CD14-positive monocyte (primary cell): Measurements from ENCODE around the gene NEMP2. TPM values are rescaled to one million over a fixed set of nuclear protein-coding genes. Genes with fewer than 3 reads are reported as not detected.
A peak's percentile ranks its signal among the peaks of the same experiment; 100 is the strongest.

ENCODE experiments used
- DNase-seq, 3 donors: peaks; one replicate each; pipeline ENCODE4 v3.0.0-alpha.2; 2011 to 2022
- H2AFZ ChIP-seq: 2 replicates; pipeline ENCODE4 v1.6.0; 2012; ENCODE audit warnings: mild to moderate bottlenecking, low read depth, low read length, inconsistent platforms; ENCODE audit not compliant: insufficient read depth, poor library complexity, severe bottlenecking
- H3K27ac ChIP-seq, 2 donors: 1 replicate in 1 of 2; 2 replicates in 1 of 2; pipeline ENCODE4 v1.5.1; 2012 to 2013; ENCODE audit warnings: low read length in 2 of 2, control low read depth in 1 of 2, inconsistent platforms in 1 of 2, low read depth in 1 of 2, mild to moderate bottlenecking in 1 of 2
- H3K27me3 ChIP-seq, 2 donors: one replicate each; pipeline versions ENCODE4 v1.6.0 to v1.6.1; 2011 to 2013; ENCODE audit warnings: low read length in 2 of 2; ENCODE audit not compliant: control insufficient read depth in 2 of 2, insufficient read depth in 2 of 2
- H3K36me3 ChIP-seq, 2 donors: replicated peaks in 1 of 2; 1 replicate in 1 of 2; 2 replicates in 1 of 2; pipeline versions ENCODE4 v1.5.1 to v1.6.1; 2012 to 2013; ENCODE audit warnings: low read length in 2 of 2, control low read depth in 1 of 2, inconsistent platforms in 1 of 2, mild to moderate bottlenecking in 1 of 2; ENCODE audit not compliant: insufficient read depth in 2 of 2, control insufficient read depth in 1 of 2
- H3K4me1 ChIP-seq, 2 donors: 1 replicate in 1 of 2; 2 replicates in 1 of 2; pipeline versions ENCODE4 v1.5.1 to v1.6.1; 2012 to 2013; ENCODE audit warnings: low read length in 2 of 2, control low read depth in 1 of 2, inconsistent platforms in 1 of 2, mild to moderate bottlenecking in 1 of 2, moderate library complexity in 1 of 2; ENCODE audit not compliant: insufficient read depth in 2 of 2, control insufficient read depth in 1 of 2
- H3K4me2 ChIP-seq: replicated peaks from 2 replicates; pipeline ENCODE3; 2012; ENCODE audit warnings: low read length, moderate library complexity, mild to moderate bottlenecking; ENCODE audit not compliant: poor library complexity, severe bottlenecking; ENCODE audit errors: extremely low read depth
- H3K4me3 ChIP-seq, 3 experiments: fragments of 200-600 bp in 1 of 3; sonication (generic) in 1 of 3; replicated peaks in 1 of 3; 1 replicate in 2 of 3; 2 replicates in 1 of 3; pipeline ENCODE4 v1.5.1; 2011 to 2013; ENCODE audit warnings: low read length in 3 of 3, mild to moderate bottlenecking in 3 of 3, control low read depth in 2 of 3, low read depth in 2 of 3, inconsistent platforms in 1 of 3, moderate library complexity in 1 of 3
- H3K79me2 ChIP-seq: 2 replicates; pipeline ENCODE4 v1.6.0; 2012; ENCODE audit warnings: mild to moderate bottlenecking, control low read depth, inconsistent platforms, low read length, moderate library complexity; ENCODE audit not compliant: insufficient read depth
- H3K9ac ChIP-seq: 2 replicates; pipeline ENCODE4 v1.6.0; 2017; ENCODE audit warnings: low read length, mild to moderate bottlenecking; ENCODE audit not compliant: insufficient read depth, poor library complexity, severe bottlenecking
- H3K9me3 ChIP-seq, 2 donors: replicated peaks in 1 of 2; 1 replicate in 1 of 2; 2 replicates in 1 of 2; pipeline versions ENCODE4 v1.5.1 to v1.6.1; 2012 to 2013; ENCODE audit warnings: low read length in 2 of 2, control low read depth in 1 of 2; ENCODE audit not compliant: control insufficient read depth in 1 of 2, insufficient read depth in 1 of 2
- H4K20me1 ChIP-seq: 2 replicates; pipeline ENCODE4 v1.6.0; 2012; ENCODE audit warnings: mild to moderate bottlenecking, low read length, control low read depth, moderate library complexity; ENCODE audit not compliant: insufficient read depth
- H3K27ac Mint-ChIP-seq, 7 donors: one replicate each; pipeline ENCODE4 v1.8.0; 2020; ENCODE audit warnings: mild to moderate bottlenecking in 7 of 7, mixed read lengths in 7 of 7, moderate library complexity in 6 of 7, inconsistent platforms in 2 of 7
- H3K27me3 Mint-ChIP-seq, 3 donors: one replicate each; pipeline ENCODE4 v1.8.0; 2021 to 2022; ENCODE audit warnings: low read depth in 3 of 3, mild to moderate bottlenecking in 3 of 3, mixed read lengths in 3 of 3, moderate library complexity in 3 of 3, inconsistent platforms in 1 of 3
- H3K36me3 Mint-ChIP-seq, 2 donors: one replicate each; pipeline ENCODE4 v1.8.0; 2020; ENCODE audit warnings: mixed read lengths in 2 of 2, inconsistent platforms in 1 of 2, mild to moderate bottlenecking in 1 of 2
- H3K4me1 Mint-ChIP-seq: one replicate; pipeline ENCODE4 v1.8.0; 2020; ENCODE audit warnings: mild to moderate bottlenecking, mixed read lengths
- H3K4me3 Mint-ChIP-seq, 2 donors: one replicate each; pipeline ENCODE4 v1.8.0; 2020; ENCODE audit warnings: mild to moderate bottlenecking in 2 of 2, mixed read lengths in 2 of 2, moderate library complexity in 1 of 2
- H3K9me3 Mint-ChIP-seq, 7 donors: one replicate each; pipeline ENCODE4 v1.8.0; 2020 to 2022; ENCODE audit warnings: mixed read lengths in 7 of 7, mild to moderate bottlenecking in 6 of 7, moderate library complexity in 6 of 7, inconsistent platforms in 2 of 7
- WGBS: methylation state at CpG from one replicate; pipeline ENCODE4 v1.1.5; 2013; ENCODE audit warnings: missing lambda C conversion rate; ENCODE audit not compliant: insufficient coverage; 5-methylcytosine and 5-hydroxymethylcytosine counted together
- intact Hi-C, 2 donors: fragments of 100-400 bp; cut with micrococcal nuclease; formaldehyde crosslinking; loops; one replicate each; pipeline versions ENCODE4 v1.15.0 to v1.15.1; 2023
- polyA plus RNA-seq, 3 donors: library from polyadenylated mRNA; depleted of rRNA in 1 of 3; unstranded in 2 of 3; stranded (reverse) in 1 of 3; fragments of 300-500 nt in 2 of 3; fragments of >200 nt in 1 of 3; fragmentation: Illumina TruSeq in 2 of 3; gene quantifications; 1 replicate in 2 of 3; 2 replicates in 1 of 3; pipeline ENCODE4 v1.2.3, GENCODE V29; 2012 to 2021
- TF ChIP-seq, protein P1 (sequence below): fragments of 200-600 bp; IDR thresholded peaks from one replicate; pipeline ENCODE4 v1.8.0; 2022; ENCODE audit warnings: antibody characterized with exemption, mild to moderate bottlenecking

NEMP2 gene
- polyA plus RNA-seq, 3 donors: 0.44 to 2.5 (median 1.5) TPM

DNA sequence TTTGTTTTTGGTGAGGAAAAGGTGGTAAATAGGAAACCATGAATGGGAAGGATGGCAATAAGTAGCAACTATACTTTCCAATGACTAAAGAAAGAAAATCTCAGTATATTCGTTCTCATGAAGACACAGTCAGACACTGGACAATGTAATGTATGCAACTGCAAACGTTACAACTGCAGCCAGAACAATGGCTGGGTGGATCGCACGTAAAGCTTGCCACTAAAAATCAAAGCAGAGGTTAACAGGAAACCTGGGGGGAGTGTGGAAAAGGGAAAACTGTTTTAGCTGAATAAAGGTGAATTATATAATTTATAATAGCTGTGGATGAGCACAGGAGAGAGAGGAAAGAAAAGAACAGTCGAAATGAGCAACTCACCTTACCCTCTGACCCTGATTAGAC lies 33.3 kb downstream of the NEMP2 start:
- H3K4me1 ChIP-seq: no peaks in the 10 kb centered on the region
- no peak overlapping the region for H3K4me3 ChIP-seq
- Mint-ChIP-seq H3K4me3 (no peak overlapping the region), H3K36me3 (peaks cover 62 to 65% of the 10 kb centered on the region in 2 donors), H3K4me1 (no peaks in the 10 kb centered on the region), H3K9me3 (no peaks in the 10 kb centered on the region), H3K27ac (peak overlapping the region in 1 of 7 donors; percentile 68), H3K27me3 (no peaks in the 10 kb centered on the region)
- H3K79me2 ChIP-seq: no peaks in the 10 kb centered on the region
- no peak overlapping the region for H3K9ac ChIP-seq
- H3K4me2 ChIP-seq: no peak overlapping the region
- no peak overlapping the region for H3K27ac ChIP-seq
- intact Hi-C loops: no loop called here
- 100% methylated on average over 1 of the region's 5 CpGs for WGBS
- H3K27me3 ChIP-seq: no peaks in the 10 kb centered on the region
- H3K9me3 ChIP-seq: no peaks in the 10 kb centered on the region
- TF ChIP-seq, protein P1, sequence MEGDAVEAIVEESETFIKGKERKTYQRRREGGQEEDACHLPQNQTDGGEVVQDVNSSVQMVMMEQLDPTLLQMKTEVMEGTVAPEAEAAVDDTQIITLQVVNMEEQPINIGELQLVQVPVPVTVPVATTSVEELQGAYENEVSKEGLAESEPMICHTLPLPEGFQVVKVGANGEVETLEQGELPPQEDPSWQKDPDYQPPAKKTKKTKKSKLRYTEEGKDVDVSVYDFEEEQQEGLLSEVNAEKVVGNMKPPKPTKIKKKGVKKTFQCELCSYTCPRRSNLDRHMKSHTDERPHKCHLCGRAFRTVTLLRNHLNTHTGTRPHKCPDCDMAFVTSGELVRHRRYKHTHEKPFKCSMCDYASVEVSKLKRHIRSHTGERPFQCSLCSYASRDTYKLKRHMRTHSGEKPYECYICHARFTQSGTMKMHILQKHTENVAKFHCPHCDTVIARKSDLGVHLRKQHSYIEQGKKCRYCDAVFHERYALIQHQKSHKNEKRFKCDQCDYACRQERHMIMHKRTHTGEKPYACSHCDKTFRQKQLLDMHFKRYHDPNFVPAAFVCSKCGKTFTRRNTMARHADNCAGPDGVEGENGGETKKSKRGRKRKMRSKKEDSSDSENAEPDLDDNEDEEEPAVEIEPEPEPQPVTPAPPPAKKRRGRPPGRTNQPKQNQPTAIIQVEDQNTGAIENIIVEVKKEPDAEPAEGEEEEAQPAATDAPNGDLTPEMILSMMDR: no peak
- no peak overlapping the region for H2AFZ ChIP-seq
- H4K20me1 ChIP-seq: no peaks in the 10 kb centered on the region
- H3K36me3 ChIP-seq: peaks cover 68 to 87% of the 10 kb centered on the region in 2 donors
- DNase-seq: no peak

GRCh38 chr2:190500054-190500502 lies 34.4 kb downstream of the NEMP2 start:
- H3K4me1 Mint-ChIP-seq: no peaks in the 10 kb centered on the region
- no peaks in the 10 kb centered on the region for H3K27me3 Mint-ChIP-seq
- no peak overlapping the region for H3K4me3 ChIP-seq
- H3K4me3 Mint-ChIP-seq: no peak overlapping the region
- no peaks in the 10 kb centered on the region for H3K9me3 ChIP-seq
- WGBS: 100% methylated on average over 7 of the region's 7 CpGs
- H3K9me3 Mint-ChIP-seq: peaks cover 0 to 3% (median 0%) of the 10 kb centered on the region in 7 donors
- H3K4me1 ChIP-seq: no peaks in the 10 kb centered on the region
- no peaks in the 10 kb centered on the region for H3K79me2 ChIP-seq
- intact Hi-C loops: no loop called here
- H3K27ac ChIP-seq: no peak overlapping the region
- no peak overlapping the region for H3K4me2 ChIP-seq
- no peak overlapping the region for H2AFZ ChIP-seq
- H3K36me3 ChIP-seq: peaks cover 59 to 75% of the 10 kb centered on the region in 2 donors
- peaks cover 55 to 58% of the 10 kb centered on the region in 2 donors for H3K36me3 Mint-ChIP-seq
- peak overlapping the region in 2 of 7 donors; percentile 3 to 59 for H3K27ac Mint-ChIP-seq
- H3K9ac ChIP-seq: no peak overlapping the region
- no peaks in the 10 kb centered on the region for H4K20me1 ChIP-seq
- TF ChIP-seq, protein P1: no peak
- H3K27me3 ChIP-seq: no peaks in the 10 kb centered on the region
- DNase-seq: no peak
